Astrocyte of the hippocampus (primary cell): ENCODE results near the gene ACOXL.
A peak's percentile ranks its signal among the peaks of the same experiment; 100 is the strongest.

ENCODE experiments used
- DNase-seq: peaks from one replicate; pipeline ENCODE4 v3.0.0; 2011; ENCODE audit warnings: low read depth, low spot score

The ACOXL gene

DNA sequence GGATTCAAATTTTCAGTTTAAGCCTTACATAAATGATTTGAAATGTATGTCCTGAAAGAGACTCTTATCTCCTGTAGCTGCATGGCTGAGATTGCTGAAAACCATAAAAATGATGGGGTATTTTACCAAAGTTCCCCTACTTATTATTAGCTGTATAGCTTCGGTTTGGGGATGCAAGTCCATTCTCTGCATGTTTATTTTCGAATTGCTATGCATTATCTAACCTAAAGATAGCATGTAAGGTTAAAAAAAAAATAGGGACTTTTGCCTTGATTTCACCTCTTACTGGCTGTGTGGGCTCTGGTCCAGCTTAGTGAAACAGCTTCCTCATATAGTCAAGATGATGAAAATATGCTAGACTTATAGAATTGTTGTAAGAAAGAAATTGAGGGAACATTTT is 14.0 kb upstream of the ACOXL start:
- DNase-seq: no peak

DNA sequence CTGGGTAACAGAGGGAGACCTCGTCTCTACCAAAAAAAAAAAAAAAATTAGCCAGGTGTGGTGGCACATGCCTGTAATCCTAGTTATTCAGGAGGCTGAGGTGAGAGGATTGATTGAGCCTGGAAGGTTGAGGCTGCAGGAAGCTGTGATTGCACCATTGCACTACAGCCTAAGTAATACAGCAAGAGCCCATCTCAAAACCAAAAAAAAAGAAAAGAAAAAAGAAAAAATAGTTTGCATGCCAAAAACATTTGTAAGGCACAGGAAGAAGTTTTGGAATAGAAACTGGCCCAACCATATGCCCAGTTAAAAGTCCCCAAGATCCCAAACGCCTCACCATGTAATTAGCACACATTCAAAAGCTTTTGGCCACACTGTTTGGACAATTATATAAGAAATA is 13.4 kb upstream of the ACOXL start:
- no peak for DNase-seq

DNA sequence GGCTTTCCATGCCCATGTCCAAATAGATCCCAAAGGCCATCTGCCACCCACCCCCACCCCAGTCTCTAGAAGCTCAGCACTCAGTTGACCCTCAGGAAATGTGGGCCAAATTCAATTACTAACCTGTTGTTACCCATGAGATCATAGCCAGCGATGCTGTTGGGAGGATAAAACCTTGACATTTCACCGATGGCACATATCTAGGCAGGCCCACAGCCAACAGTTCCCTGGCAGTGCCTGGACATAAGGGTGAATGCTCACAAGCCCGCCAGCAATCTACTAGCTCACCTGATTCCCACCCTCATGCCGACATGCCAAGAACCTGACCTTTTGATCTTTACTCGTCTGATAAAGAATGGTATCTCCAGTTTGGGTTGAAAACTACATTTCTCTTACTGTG is 11.8 kb upstream of the ACOXL start:
- DNase-seq: no peak

DNA sequence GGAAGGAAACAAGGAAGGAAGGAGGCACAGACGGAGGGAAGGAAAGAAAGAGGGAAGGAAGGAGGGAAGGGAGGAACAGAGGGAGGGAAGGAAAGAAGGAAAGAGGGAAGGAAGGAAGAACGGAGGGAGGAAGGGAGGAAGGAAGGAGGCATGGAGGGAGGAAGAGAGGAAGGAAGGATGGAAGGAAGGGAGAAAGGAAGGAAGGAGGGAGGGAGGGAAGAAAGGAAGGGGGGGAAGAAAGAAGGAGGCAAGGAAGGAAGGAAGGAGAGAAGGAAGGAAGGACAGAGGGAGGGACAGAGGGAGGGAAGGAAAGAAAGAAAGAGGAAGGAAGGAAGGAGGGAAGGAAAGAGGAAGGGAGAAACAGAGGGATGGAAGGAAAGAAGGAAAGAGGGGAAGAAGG is 7.6 kb upstream of the ACOXL start:
- DNase-seq: no peak

DNA sequence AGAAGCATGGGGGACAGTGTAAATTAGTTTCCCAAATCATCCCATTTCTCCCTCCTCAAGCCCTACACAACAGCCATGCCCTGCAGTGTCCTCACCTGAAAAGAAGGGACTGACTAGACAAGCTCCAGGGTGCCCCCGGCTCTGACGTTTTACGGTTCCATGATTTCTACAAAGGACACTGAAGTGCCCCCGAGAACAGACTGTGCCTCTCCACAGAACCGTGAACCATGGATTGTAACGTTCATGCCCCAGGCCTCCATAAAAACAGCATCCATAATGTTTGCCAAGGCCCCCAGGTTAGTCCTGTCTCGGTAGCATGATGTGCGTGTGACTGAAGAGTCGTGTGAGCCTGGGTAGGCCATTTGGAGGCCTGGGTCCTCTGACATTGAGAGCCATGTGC is 7.0 kb upstream of the ACOXL start:
- no peak for DNase-seq

DNA sequence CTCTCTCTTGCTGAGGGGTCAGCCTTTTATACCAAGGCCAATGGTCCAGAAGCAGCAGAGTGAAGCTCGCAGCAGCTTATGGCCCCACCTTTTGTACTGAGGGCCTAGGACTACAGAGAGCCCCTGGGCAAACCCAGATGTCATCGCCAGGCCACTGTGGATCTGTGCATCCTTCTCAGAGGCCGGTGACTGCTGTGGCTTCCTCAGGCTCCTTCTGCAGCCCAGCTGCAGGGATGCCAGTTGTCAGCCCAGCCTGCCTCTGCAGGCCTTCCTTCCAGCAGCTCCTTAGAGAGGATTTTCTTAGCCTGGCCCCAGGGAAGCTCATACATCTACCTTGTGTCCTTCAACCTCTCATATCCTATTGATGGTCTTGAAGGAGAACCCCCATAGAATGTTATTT is 6.5 kb upstream of the ACOXL start:
- DNase-seq: no peak

DNA sequence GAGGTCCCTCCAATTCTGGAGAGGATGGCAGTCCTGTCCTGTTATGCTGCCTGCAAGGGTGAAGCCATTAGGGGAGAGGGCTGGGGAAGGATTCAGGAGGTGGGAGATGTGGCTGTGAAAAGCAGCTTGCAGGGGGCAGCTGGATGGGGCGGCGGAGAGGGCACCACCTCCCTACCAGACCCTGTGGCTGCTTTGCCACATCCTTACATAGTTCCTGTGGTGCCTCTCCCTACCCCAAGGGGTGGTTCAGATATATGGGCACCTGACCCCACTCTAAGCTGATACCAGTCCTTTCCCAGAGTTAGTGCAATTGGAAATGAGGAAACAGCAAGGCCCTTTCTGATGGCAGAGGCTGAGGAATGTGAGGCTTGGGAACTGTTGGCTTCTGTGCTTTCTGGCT is 6.1 kb upstream of the ACOXL start:
- DNase-seq: no peak

DNA sequence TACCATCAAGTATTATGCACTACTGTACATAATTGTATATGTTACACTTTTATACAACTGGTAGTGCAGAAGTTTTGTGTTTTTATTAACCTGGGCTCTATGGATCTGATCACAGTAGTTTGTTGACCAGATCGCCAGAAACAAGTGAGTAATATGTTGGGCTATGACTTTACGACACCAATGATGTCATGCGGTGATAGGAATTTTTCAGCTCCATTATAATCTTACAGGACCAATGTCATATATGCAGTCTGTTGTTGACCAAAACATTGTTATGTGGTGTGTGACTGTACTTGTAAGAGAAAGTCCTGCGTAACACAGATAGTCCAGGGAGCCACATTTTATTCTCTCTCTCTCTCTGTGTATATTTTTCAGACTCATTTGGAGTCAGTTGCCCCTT is 4.5 kb upstream of the ACOXL start:
- DNase-seq: no peak

DNA sequence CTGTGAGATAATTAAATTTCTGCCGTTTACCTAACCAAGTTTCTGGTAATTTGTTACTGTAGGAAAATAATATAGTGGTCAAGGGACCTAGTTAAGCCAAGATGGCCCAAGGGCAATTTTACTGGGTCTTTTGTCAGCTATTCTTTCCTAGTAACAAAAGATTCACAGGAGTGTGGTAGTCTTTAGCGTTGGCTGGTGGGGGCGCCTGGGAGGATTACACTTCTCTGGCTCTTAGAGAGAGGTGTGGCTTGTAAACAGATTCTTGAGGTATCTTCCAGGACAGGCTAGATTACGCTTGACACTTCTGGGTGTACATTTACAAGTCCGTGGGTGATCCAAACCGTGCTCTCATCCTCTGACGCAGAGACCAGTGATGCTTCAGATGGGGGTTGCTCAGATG is 3.3 kb upstream of the ACOXL start:
- no peak for DNase-seq

DNA sequence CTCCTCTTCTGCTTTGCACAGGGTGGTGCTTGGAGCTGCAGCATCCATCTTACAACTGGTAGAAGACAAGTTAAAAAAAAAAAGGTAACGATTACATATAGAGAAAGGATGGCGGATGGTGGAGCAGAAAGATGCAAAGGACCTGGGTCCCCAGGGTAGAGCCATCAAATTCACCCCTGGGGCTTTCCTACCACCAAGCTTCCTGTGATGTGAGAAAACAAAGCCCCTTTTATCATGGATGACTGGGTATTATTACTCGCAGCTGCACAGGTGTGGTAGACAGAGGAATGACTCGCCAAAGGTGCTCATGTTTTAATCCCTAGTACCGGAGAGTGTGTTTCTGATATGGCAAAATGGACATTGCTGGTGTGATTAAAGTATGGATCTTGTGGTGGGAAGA is 1.3 kb upstream of the ACOXL start:
- no peak for DNase-seq

DNA sequence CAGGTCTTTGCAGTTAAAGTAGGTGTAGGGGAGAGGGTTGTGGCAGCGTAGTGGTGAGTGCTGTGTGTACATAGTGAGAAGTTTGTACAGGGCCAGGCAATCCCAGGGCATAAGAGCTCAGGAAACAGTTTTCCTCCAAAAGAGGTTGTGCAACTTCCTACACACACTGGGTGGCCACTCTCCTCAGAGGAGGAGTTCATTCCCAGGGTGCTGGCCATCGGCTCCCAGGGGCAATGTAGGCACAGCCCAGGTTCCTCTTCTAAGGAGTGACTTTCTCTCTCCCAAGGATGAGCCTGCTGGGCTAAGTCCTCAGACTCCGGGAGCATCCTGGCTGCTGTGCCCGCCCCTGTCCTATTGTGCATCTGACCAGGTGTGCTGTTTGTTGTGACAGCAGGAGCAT is 3.0 kb downstream of the ACOXL start:
- no peak for DNase-seq

DNA sequence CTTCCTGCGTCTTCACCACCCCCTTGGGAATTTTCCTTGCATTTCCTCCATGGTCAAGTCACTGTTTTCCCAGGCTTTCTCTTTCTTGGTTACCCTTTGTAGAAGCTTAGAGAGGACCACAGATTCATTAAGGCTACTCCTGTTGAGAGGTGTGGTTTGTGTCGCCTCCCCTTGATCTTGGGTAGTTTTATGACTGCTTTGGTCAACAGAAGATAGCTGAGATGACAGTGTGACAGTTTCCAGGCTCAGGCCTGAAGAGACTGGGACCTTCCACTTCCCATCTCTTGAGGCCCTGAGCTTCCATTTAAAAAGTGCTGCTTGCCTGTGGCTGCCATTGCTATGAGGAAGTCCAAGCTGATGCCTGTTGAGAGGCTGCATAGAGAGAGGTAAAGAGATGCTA is 5.4 kb downstream of the ACOXL start:
- DNase-seq: no peak

DNA sequence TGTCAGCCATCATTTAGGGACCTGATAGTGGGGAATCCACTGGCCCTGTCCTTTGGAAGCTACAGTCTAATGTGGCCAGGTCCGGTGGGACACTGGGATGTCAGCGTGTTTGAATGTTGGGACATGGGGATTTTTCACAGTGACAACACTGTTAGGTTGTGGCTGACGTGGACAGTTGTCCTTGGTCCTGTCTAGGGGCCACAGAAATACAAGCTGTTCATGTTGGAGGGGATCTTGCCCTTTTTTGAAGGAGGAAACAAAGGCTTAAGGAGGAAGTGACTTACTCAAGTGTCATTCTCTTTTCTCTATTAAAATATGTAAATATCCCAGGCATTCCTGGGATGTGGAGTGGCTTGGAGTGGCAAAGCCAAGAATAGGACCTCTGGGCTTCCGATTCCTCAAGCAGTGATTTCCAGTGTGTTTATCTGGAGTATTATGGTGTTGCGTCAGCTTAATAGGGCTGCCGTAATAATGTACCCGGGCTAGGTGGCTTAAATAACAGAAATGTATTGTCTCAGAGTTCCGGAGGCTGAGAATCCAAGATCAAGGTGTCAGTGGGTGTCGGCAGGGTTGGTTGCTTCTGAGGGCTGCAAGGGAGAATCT is 8.5 kb downstream of the ACOXL start:
- DNase-seq: no peak

DNA sequence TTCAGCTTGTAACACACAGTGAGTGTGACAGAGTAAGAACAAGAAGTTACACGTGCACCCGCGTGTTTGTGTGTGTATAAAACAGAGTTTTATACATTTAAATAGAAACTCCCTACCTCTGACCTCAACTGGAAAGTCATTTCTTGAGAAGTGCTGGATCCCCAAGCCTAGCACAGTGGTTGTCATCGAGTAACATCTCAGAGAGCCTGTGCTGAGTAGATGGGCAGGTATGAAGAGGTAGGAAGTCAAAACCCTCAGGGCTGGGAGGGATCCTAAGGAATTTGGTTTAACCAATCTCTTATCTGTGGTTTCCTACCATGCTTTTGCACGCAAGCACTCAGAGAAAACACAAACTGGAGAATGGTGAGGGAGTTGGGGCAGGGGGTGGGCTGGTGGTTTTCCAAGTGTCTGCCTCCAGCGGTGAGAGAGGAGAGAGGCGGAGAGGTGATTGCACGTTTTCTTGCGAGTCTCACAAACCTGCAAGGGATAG is 9.2 kb downstream of the ACOXL start:
- DNase-seq: peak; percentile 85

DNA sequence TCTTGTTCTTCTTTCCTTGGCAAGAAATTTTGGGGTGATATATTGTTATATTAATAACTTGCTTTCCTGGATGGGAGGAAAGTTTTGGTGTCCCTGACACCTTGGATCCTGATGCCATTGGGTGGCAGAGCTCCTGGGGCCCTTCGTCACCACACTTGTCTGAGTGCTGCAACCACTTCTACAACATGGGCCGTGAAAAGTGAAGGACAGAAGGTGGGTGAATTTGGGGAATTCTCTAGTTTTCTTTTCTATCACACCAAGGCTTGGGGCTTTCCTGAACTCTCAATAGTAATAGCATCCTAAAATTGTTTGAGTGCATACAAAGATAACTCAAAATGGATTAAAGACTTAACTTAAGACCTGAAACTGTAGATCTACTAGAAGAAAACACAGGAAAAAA is 10.0 kb downstream of the ACOXL start:
- no peak for DNase-seq

DNA sequence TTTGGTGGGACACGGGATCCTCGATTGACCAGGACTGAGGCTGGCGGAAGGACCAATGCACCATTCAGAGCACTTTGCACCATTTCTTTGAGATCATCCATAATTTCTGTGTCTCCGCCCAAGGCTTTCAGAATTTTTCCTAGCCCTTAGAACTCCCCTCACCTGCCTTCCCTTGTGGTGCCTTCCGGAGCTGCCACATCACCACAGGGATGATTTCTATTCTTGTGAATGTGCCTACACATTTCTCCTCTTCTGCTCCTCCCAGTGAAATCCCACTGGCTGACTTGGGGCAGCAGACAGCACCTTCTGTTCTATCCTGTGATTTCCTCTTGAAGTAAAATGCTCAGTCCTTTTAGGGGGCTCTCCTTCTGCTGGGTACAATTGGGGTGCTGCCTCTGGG is 11.2 kb downstream of the ACOXL start:
- DNase-seq: no peak

DNA sequence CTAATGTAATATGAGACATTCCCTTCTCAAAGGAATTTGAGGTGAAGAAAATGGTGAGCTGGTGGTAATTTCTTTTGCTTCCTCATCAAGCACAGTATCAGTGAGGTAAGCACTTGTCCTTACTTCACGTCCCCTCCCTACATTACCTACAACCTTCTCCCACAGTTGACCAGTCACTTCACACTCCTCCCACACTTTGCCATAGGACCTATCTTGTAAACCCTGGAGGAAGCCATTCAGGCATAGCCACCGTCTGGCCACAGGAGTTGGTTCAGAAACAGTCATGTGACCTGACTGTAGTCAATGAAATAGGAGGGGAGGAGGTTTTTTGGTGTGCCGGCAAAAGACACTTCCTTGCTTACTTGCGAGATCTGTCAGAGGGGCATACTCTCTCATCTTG is 12.1 kb downstream of the ACOXL start:
- DNase-seq: no peak

DNA sequence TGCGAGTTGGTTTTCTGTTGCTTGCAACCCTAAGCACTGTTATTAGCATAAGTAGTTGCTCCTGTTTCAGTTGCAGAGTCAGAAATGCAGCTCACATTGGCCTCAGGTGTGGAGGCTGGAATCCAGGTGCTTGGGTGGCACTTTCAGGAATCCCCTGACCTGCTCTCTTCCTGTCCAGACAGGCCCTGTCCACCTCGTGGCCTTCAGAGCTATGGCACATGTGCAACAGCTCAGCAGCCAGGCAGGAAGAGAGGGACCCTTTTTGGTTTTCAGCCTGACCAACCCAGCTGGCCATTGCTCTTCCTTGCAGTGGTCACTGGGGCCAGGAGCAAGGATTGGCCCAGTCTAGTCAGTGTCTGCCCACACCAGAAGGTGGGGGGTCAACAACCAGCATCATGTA is 12.7 kb downstream of the ACOXL start:
- no peak for DNase-seq

DNA sequence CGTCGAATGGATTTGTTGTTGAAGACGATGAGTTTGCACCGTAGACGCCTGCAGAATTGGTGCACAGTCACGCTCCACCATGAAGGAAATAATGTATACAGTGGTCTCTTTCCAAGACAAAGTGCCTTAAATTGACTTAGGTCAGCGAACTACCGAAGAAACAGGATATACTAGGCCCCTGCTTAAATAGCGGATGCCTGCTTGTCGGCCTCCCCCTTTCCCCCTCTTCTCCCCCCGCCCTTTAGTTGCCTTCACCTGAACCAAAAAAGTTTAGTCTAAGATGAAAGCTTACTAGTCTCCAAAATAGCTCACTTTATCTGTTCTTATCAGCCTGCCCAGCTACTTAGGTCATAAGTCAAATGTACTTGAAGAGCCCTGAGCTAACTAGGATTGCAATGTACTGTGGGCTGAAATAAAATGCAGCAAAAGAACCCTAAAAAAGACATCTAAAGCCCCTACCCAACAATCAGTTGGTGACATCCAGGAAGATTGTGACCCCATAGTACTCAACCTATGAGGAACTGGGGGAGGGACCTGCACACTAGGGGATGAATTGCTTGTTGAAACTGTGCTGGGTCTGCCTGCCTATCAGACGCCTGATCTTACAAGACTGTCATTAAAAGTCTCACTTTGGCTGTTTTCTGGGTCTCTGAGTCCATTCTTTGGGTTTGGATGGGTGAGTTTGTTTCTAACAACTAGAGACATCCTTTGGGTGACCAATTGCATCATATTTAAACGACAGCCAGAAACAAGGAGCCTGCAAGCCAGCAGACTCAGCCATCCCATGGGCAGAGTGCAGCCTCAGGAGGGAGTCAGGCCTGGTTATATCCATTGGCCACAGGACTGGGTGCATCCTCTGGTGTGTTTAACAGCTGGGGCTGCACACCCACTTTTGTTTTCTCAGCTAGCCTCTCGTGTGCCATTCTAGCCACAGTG is 14.5 kb downstream of the ACOXL start:
- DNase-seq: no peak

DNA sequence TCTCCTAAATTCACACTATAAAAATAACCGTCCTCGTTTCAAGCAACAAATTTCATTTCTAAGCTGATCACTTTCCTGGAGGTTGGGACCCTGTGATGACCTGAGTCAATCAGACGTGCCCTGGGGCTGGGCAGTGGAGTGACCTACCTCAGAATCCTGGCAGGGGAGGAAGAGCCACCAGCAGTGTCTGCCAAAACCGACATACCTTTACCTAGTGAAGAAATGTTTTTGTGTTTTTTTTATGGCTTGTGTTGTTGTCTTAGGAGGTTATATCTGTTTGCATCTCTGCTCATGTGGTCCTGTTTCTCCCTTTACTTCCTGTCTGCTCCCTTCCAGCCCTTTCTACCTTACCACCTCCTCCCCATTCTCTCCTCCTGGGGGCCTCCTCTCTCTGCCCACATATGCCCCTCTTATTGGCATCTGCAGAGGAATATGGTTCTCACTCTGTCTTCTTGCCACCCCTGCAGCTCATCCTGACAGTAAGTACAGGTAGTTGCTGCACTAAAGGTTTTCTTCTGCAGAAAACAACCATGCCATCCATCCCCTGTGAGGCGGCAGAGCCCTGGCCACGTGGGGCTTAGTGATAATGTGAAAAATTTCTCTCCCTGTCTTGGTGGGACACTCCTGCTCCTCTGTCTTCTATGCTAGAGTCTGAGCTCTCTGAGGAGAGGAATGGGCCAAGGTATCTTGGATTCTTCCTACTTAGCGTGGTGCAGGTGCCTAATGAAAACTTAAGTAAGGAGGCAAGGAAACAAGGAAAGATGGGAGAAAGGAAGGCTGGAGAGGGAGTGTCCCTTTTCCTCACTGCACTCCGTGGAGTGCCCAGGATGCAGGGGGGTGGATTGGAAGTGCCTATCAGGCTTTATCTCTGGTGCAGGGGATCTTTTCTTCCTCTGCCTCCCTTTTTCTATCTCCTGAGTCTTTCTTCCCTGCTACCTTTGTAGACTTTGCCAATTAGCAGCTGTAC is 15.4 kb downstream of the ACOXL start:
- DNase-seq: no peak

DNA sequence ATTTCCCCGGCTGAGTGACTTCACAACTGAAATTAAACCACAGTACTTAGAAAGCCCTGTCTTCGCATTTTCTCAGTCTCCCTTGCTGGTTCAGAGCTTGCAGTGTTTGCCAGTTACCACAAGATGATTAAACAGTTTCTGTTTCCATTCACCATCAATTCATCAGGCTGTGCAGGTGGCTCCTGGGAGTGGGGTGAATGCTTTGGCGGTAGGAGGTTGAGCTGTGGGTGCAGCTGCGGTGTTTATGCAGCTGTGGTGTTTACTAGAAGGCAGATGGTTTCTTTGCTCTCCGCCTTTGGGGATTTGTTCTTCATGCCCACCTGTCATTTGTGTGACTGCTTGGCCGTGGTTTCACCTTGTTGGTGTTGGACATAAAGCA is 16.1 kb downstream of the ACOXL start:
- DNase-seq: peak; percentile 80

DNA sequence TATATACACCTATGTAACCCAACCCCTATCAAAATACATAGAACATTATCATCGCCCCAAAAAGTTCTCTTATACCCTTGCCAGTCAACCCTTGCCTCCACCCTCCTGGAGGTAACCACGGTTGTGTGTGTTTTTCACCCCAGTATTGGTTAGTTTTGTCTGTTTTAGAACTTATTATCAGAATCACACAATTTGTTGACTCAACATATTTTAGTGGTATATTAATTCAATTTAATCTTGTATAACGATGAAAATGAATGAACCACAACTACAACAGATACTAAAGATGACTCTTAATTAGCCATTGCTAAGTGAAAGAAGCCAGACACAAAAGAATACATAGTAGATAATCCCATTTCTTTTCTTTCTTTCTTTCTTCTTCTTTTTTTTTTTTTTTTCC is 19.3 kb downstream of the ACOXL start:
- no peak for DNase-seq
